ENCODE data around the gene PHF21A. TPM values are rescaled to one million over a fixed set of nuclear protein-coding genes. Genes with fewer than 3 reads are reported as not detected.

The PHF21A gene
- total RNA-seq, 2 donors from 2014 or later = 24.7 to 48.0 TPM

- H3K27me3 ChIP-seq (replicated peaks; ENCODE audit: insufficient read depth) = no peaks in the 10 kb centered on the region
- WGBS = 95% methylated on average over 19 of the region's 19 CpGs
- peaks cover 9% of the 10 kb centered on the region for H3K4me1 ChIP-seq (replicated peaks)
- H3K27ac ChIP-seq = no peak overlapping the region
- intact Hi-C loops (cut with DNase I) = no loop called here
- peaks cover 9 to 12% of the 10 kb centered on the region in 2 donors for H3K36me3 ChIP-seq
- no peak for DNase-seq (ENCODE audit: low spot score)
- no peak overlapping the region for H3K4me3 ChIP-seq
- no peak for TF ChIP-seq POLR2A (IDR thresholded peaks at IDR 0.05)
- TF ChIP-seq, protein P1, sequence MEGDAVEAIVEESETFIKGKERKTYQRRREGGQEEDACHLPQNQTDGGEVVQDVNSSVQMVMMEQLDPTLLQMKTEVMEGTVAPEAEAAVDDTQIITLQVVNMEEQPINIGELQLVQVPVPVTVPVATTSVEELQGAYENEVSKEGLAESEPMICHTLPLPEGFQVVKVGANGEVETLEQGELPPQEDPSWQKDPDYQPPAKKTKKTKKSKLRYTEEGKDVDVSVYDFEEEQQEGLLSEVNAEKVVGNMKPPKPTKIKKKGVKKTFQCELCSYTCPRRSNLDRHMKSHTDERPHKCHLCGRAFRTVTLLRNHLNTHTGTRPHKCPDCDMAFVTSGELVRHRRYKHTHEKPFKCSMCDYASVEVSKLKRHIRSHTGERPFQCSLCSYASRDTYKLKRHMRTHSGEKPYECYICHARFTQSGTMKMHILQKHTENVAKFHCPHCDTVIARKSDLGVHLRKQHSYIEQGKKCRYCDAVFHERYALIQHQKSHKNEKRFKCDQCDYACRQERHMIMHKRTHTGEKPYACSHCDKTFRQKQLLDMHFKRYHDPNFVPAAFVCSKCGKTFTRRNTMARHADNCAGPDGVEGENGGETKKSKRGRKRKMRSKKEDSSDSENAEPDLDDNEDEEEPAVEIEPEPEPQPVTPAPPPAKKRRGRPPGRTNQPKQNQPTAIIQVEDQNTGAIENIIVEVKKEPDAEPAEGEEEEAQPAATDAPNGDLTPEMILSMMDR (IDR thresholded peaks at IDR 0.05) = no peak
- TF ChIP-seq POLR2AphosphoS5 (IDR thresholded peaks at IDR 0.05) = no peak
- H3K9me3 ChIP-seq = no peaks in the 10 kb centered on the region
These were observed 207.7 kb downstream of the PHF21A start for GRCh38 chr11:45913514-45913913.

GRCh38 chr11:45910623-45911022 lies 210.6 kb downstream of the PHF21A start:
- intact Hi-C loops (cut with DNase I) = no loop called here
- no peak for DNase-seq (ENCODE audit: low spot score)
- Histone ChIP-seq H3K4me3 (no peak overlapping the region), H3K27ac (no peak overlapping the region), H3K36me3 (peaks cover 9 to 12% of the 10 kb centered on the region in 2 donors), H3K4me1 (replicated peaks) (no peaks in the 10 kb centered on the region), H3K27me3 (replicated peaks; ENCODE audit: insufficient read depth) (no peaks in the 10 kb centered on the region), H3K9me3 (no peaks in the 10 kb centered on the region)
- 82% methylated on average over 9 of the region's 9 CpGs for WGBS
- TF ChIP-seq POLR2A (IDR thresholded peaks at IDR 0.05) (no peak), POLR2AphosphoS5 (IDR thresholded peaks at IDR 0.05) (no peak)
- TF ChIP-seq, protein P1 (IDR thresholded peaks at IDR 0.05) = no peak

- Histone ChIP-seq H3K9me3 (no peaks in the 10 kb centered on the region), H3K36me3 (peaks cover 9 to 12% of the 10 kb centered on the region in 2 donors), H3K4me3 (no peak overlapping the region), H3K4me1 (replicated peaks) (no peaks in the 10 kb centered on the region), H3K27ac (no peak overlapping the region), H3K27me3 (replicated peaks; ENCODE audit: insufficient read depth) (no peaks in the 10 kb centered on the region)
- intact Hi-C loops (cut with DNase I) = no loop called here
- WGBS = 86% methylated on average over 32 of the region's 32 CpGs
- TF ChIP-seq, protein P1 (IDR thresholded peaks at IDR 0.05) = no peak
- TF ChIP-seq POLR2A (IDR thresholded peaks at IDR 0.05) = no peak
- no peak for TF ChIP-seq POLR2AphosphoS5 (IDR thresholded peaks at IDR 0.05)
- no peak for DNase-seq (ENCODE audit: low spot score)
These were observed 211.4 kb downstream of the PHF21A start for GRCh38 chr11:45909594-45910475.

DNA sequence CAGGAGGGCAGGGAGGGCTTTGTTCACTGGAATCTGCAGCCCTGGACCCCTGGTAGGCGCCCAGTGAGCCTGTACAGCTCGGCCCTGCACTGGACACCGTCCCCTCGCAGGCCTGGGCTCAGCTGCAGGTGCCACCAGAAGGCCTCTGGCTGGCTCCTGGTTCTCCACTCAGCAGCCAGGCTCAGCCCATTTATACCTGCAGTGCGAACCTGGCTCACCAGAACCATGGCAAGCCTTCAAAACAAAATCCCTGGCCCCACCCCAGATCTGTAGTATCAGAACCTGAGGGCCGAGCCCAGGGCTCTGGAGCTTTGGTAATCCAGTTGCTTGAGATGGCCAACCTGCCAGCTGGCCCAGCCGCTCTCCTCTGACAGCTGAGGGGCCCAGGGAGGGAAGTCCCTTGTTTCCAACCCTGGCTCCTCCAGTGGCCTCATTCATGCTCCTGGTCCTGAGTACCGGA lies 213.3 kb downstream of the PHF21A start:
- intact Hi-C loops (cut with DNase I) = no loop called here
- TF ChIP-seq POLR2AphosphoS5 (IDR thresholded peaks at IDR 0.05) = no peak
- TF ChIP-seq, protein P1 (IDR thresholded peaks at IDR 0.05) = no peak
- no peak for TF ChIP-seq POLR2A (IDR thresholded peaks at IDR 0.05)
- H3K4me1 ChIP-seq (replicated peaks) = no peaks in the 10 kb centered on the region
- 52% methylated on average over 8 of the region's 8 CpGs for WGBS
- no peaks in the 10 kb centered on the region for H3K27me3 ChIP-seq (replicated peaks; ENCODE audit: insufficient read depth)
- no peaks in the 10 kb centered on the region for H3K9me3 ChIP-seq
- no peak overlapping the region for H3K4me3 ChIP-seq
- H3K27ac ChIP-seq = no peak overlapping the region
- peaks cover 2 to 9% of the 10 kb centered on the region in 2 donors for H3K36me3 ChIP-seq
- no peak for DNase-seq (ENCODE audit: low spot score)
